NCI-H1092 treated with DMSO at 0.1 percent for 48 hours (cell line): ENCODE data around the gene WWTR1.

ENCODE experiments used
- DNase-seq: peaks from one replicate; lab custom pipeline; 2025; lab: John Stamatoyannopoulos, UW

The WWTR1 gene

DNA sequence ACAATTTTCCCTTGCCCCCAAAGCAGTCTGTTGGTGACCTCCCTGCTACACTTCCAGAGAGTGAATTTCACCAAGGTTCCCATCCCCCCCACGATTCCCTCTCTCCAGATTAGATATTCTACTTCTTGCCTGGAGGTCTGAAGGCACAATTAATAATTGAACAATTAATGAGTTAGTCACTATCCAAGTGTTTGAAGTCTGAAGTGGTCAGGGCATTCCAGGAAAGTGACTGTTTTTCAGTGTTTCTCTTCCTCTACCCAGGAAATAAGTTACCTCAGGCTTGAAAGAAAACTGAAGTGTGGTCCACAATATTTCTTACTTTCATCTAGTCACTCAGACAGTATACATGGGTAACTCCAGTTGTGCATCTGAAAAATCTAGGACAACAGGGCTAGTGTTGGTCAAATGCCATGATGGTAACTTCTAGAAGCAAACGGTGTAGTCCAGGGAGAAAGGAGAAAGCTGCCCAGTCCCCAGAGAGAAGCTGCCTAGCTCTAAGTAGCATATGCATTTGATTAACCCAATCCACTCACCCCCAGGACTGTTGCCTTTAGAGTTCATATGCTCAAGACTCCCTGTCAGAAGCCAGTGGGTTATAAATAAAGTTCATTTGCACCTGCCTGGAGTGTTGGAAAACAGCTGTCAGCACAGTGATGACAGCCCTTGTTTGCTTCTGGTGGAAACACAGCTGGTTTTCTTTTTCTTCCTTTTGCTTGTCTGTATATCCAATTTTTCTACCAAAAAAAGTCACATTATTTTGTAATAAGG lies 185.6 kb downstream of the WWTR1 start:
- no peak for DNase-seq

DNA sequence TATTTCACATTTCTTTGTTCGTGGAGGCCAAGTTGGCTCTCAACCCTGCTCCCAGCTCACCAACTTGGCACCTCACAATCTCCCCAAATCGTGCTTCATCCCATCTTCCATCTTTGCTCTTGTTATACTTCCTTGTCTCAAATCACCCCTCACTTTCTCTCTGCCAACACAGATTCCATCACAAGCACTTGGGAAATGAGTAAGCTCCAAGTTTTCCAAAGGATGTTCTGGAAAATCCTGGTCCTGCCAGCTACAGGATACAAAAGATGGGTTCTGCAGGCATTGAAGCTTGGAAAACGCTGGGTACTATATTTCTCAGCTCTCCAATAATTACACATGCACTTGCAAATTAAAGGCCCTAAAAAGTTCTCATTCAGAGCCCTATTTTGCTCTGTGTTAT lies 187.4 kb downstream of the WWTR1 start:
- DNase-seq, result no peak

DNA sequence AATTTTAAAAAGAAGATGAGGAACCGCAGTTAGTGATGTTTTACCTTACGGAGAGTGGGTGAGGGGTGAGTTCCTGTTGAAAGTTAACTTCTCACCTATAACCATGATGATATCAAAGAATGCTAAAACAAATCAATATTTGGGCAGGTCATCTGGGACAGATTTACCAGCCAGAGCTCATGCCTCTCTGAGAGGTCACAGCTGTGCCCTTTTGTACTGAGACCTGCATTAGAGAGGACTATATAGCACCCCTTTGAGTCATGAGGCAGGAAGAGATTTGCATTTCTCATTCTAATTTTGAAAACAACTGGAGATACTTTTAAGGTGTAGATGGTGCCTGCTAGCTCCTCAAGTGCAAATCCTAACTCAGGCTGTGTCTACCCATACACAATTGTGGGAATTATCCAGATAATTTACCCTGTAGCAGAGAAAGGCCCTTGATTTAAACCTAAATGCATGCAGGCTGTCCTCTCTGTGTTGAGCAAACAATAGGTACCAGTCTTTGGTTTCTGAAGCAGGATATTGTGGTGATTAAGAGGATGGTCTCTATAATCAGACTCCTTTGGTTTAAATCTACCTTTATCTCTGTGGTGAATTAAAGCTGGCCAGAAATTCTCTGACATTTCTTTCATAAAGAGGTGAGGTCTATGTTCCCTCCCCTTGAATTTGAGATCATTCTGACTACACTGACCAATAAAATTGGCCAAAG lies 189.2 kb downstream of the WWTR1 start:
- no peak for DNase-seq
